ENCODE results near the gene BTBD10.

DNA sequence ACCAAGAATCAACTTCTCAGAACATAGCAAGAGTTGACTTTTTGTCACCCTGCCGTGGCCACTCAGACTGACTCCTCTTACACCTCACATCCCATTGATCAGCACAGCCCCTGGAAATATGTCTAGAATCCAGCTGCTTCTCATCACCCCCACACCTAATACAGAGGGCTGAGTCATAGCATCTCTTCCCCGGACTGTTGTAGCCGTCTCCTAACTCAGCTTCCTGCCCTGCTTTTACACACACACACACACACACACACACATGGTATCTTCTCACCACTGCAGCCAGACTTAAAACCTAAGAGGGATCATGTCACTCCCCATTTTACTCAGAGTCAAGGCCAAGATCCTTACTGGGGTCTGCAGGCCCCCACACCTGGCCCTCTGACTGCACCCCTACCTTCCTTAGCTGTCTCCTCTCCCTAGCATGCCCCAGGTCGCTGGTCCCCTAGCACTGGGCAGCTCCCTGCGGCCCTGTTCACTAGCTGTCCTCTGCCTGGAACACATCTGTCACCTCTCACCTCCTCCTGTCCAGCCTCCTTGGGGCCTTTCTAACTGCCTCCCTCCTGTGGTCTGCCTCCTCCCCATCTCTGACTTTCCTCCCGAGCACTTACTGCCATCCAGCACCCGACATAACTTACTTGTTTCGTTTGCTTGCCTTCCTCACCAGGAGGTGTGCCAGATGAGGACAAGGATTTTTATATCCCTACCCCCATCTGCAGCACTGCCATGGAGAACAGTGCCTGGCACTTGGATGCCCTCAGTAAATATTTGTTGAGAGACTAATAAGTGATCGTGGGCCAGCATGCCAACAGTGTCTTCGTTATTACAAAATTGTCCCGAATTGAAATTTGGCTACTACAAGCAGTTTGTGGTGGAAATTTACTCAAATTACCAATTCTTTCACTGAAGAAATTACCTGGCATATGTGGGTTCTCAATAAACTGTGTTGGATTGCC is 123.5 kb downstream of the BTBD10 start:
- TF ChIP-seq, protein P1, sequence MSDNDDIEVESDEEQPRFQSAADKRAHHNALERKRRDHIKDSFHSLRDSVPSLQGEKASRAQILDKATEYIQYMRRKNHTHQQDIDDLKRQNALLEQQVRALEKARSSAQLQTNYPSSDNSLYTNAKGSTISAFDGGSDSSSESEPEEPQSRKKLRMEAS (IDR thresholded peaks at IDR 0.05) = no peak
- no peak for TF ChIP-seq EP300 (IDR thresholded peaks at IDR 0.05; ENCODE audit: borderline replicate concordance)
- TF ChIP-seq YY1 (IDR thresholded peaks at IDR 0.05; ENCODE audit: low read depth) = no peak
- TF ChIP-seq CEBPB (IDR thresholded peaks at IDR 0.05) = no peak
- no peak for TF ChIP-seq TAF1 (IDR thresholded peaks at IDR 0.05; ENCODE audit: low read depth)
